ENCODE measurements around the gene L3MBTL4.

Gene L3MBTL4

GRCh38 chr18:6031002-6031401 lies 383.7 kb downstream of the L3MBTL4 start:
- TF ChIP-seq, protein P1, sequence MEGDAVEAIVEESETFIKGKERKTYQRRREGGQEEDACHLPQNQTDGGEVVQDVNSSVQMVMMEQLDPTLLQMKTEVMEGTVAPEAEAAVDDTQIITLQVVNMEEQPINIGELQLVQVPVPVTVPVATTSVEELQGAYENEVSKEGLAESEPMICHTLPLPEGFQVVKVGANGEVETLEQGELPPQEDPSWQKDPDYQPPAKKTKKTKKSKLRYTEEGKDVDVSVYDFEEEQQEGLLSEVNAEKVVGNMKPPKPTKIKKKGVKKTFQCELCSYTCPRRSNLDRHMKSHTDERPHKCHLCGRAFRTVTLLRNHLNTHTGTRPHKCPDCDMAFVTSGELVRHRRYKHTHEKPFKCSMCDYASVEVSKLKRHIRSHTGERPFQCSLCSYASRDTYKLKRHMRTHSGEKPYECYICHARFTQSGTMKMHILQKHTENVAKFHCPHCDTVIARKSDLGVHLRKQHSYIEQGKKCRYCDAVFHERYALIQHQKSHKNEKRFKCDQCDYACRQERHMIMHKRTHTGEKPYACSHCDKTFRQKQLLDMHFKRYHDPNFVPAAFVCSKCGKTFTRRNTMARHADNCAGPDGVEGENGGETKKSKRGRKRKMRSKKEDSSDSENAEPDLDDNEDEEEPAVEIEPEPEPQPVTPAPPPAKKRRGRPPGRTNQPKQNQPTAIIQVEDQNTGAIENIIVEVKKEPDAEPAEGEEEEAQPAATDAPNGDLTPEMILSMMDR (IDR thresholded peaks at IDR 0.05; ENCODE audit: insufficient read depth, missing control alignments): no peak
- DNase-seq (ENCODE audit: insufficient read length, low spot score) (no peak), FAIRE-seq (no peak)

DNA sequence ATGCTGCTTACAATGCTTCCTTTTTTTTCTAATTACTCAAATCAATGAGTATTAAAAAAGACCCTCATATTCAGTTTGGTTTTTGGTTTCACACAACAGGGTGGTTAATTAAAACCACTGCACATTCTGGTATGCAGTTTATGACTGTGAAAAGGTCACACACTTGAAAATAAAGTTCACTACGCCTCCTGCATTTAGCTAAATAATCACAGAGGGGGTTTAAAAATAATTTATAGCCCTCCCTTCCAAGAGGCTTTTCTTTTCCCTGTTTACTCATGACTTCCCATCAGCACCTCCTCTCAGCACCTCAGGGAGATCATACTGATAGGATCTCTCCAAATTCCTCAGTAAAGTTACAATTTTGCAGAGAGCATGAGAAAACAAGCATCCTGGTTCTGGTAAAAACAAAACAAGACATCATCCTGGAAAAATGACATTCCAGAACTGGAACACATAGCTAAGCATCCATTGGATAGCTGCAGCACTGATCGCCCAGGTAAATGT lies 389.9 kb downstream of the L3MBTL4 start:
- FAIRE-seq: no peak
- no peak for DNase-seq (ENCODE audit: insufficient read length, low spot score)
- TF ChIP-seq, protein P1 (IDR thresholded peaks at IDR 0.05; ENCODE audit: insufficient read depth, missing control alignments): no peak

DNA sequence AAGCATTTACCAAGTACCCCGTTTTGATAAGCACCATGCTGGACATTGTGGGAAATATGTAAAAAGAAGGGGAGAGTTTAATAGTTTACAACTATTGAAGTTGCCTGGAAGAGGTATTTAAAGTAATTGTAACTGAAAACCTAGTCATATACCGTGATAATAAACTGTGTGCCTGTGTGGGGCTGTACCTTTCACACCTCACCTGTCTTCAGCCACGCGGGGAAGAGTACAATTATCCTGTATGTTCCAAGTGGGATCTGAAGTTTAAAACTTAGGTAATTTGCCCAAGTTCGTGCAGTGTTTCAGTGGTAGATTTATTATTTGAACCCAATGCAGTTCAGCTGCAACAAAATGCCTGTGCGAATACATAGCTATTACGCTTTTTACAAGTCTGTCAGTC lies 391.2 kb downstream of the L3MBTL4 start:
- FAIRE-seq: no peak
- no peak for DNase-seq (ENCODE audit: insufficient read length, low spot score)
- TF ChIP-seq, protein P1 (IDR thresholded peaks at IDR 0.05; ENCODE audit: insufficient read depth, missing control alignments): no peak

DNA sequence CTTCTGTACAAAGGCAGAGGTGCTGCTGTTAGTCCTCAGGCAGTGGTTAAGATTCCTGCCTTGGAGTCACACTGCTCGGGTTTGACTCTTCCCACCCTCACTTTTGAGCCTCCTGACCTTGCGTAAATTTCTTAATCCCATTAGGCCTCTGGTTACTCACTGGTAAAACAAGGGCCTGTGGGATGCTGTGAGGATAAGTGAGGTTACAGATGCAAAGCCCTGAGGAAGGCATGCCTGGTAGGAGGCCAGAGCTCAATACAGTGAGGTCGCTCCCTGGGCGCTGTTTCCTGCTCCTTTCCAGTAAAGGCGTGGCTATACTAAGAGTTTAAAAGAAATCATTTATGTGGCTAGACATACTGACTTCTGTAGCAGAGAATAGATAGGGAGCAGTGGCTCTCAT lies 391.9 kb downstream of the L3MBTL4 start:
- DNase-seq (ENCODE audit: insufficient read length, low spot score) (no peak), FAIRE-seq (no peak)
- TF ChIP-seq, protein P1 (IDR thresholded peaks at IDR 0.05; ENCODE audit: insufficient read depth, missing control alignments): no peak

GRCh38 chr18:6022074-6022444 lies 392.7 kb downstream of the L3MBTL4 start:
- FAIRE-seq: no peak
- TF ChIP-seq, protein P1 (IDR thresholded peaks at IDR 0.05; ENCODE audit: insufficient read depth, missing control alignments): no peak
- no peak for DNase-seq (ENCODE audit: insufficient read length, low spot score)

DNA sequence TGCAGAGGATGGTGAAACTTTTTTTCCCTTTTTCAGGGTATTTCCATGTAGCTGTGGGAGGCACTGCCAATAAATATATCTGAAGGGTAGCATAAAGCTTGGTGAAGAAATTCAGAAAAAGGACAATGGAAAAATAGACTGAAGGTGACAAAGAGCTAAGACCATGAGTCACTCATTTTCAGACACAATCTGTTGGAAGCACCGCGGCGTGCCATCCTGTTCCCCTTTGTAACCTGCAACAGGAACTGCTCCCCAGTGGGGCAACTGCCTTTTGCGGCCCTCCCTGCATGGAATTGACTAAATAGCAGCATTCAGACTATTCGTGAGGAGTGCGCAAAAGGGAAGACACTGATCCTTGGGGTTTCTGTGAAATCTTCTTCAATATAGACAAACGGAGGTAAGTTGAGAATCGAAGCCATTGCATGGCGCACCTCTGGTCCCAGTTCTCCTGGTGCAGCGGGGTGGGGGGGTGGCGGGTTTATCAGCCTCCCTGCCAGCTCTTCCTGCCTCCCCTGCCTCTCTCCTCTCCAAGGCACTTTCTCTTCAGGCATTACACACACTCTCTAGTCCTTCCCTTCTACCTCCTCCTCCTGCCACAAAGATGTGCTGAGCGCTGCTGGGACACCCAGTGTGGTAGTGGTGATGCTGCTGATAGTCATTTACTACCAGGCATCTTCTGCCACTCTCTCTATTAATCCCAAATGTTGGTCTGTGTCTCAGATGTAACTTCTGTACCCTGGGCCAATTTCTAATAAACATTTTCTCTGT lies 393.2 kb downstream of the L3MBTL4 start:
- TF ChIP-seq, protein P1 (IDR thresholded peaks at IDR 0.05; ENCODE audit: insufficient read depth, missing control alignments): no peak
- FAIRE-seq (no peak), DNase-seq (ENCODE audit: insufficient read length, low spot score) (no peak)

GRCh38 chr18:6018671-6019070 lies 396.0 kb downstream of the L3MBTL4 start:
- FAIRE-seq: no peak

More at GRCh38 chr18:6018671-6019070, 396.0 kb downstream of the L3MBTL4 start:
- no peak for DNase-seq (ENCODE audit: insufficient read length, low spot score)
- TF ChIP-seq, protein P1 (IDR thresholded peaks at IDR 0.05; ENCODE audit: insufficient read depth, missing control alignments): no peak
